ENCODE data around the gene HOXB6.

DNA sequence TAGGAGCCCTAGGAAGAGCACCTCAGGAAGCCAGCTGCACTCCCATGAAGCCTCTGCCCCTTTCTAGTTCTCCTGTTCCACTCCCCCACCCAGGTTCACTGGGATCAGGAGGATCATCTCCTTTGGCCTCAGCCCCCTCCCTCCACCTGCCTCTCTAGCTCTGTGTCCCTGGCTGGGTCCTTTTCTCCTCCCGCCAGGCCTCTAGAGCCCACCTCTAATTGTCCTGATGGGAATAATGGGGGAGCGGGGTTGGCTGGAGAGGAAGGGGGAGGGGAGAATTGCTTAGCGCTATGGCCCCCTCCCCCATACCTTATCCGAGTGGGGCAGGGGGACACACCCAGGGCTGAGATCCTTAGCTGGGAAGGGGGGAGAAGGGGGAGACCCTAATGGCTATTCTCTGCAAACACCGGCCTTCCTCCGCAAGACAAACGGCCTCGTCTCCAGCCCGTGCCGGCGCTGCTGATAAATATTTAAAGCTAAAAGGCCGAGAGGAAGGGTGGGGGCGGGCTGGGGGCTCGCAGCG lies 5.0 kb upstream of the HOXB6 start:
- no peak for TF ChIP-seq ZNF70 (CRISPR knock-in tag; IDR thresholded peaks at IDR 0.05)
- no peak for TF ChIP-seq ZFP30 (CRISPR knock-in tag; IDR thresholded peaks at IDR 0.05)
- no peak for TF ChIP-seq PPARA (CRISPR knock-in tag; IDR thresholded peaks at IDR 0.05; ENCODE audit: borderline replicate concordance)
- no peak for TF ChIP-seq ZNF565 (CRISPR knock-in tag; conservative IDR thresholded peaks at IDR 0.05; ENCODE audit: low read depth)
- TF ChIP-seq, protein P1, sequence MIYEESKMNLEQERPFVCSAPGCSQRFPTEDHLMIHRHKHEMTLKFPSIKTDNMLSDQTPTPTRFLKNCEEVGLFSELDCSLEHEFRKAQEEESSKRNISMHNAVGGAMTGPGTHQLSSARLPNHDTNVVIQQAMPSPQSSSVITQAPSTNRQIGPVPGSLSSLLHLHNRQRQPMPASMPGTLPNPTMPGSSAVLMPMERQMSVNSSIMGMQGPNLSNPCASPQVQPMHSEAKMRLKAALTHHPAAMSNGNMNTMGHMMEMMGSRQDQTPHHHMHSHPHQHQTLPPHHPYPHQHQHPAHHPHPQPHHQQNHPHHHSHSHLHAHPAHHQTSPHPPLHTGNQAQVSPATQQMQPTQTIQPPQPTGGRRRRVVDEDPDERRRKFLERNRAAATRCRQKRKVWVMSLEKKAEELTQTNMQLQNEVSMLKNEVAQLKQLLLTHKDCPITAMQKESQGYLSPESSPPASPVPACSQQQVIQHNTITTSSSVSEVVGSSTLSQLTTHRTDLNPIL (CRISPR knock-in tag; IDR thresholded peaks at IDR 0.05; ENCODE audit: low read depth): no peak
- no peak for TF ChIP-seq TOX (CRISPR knock-in tag; IDR thresholded peaks at IDR 0.05; ENCODE audit: borderline replicate concordance)
- TF ChIP-seq RARB (CRISPR knock-in tag; IDR thresholded peaks at IDR 0.05): no peak
- TF ChIP-seq GLIS3 (CRISPR knock-in tag; IDR thresholded peaks at IDR 0.05): no peak
- TF ChIP-seq, protein P2, sequence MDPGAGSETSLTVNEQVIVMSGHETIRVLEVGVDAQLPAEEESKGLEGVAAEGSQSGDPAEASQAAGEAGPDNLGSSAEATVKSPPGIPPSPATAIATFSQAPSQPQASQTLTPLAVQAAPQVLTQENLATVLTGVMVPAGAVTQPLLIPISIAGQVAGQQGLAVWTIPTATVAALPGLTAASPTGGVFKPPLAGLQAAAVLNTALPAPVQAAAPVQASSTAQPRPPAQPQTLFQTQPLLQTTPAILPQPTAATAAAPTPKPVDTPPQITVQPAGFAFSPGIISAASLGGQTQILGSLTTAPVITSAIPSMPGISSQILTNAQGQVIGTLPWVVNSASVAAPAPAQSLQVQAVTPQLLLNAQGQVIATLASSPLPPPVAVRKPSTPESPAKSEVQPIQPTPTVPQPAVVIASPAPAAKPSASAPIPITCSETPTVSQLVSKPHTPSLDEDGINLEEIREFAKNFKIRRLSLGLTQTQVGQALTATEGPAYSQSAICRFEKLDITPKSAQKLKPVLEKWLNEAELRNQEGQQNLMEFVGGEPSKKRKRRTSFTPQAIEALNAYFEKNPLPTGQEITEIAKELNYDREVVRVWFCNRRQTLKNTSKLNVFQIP (CRISPR knock-in tag; IDR thresholded peaks at IDR 0.05; ENCODE audit: borderline replicate concordance, low read depth): no peak
- no peak for TF ChIP-seq ZC3H10 (CRISPR knock-in tag; IDR thresholded peaks at IDR 0.05)

Measured in SK-N-SH treated with all-trans-retinoic acid at 6 μM for 48 hours (cell line).